Activated naive CD4-positive, alpha-beta T cell treated with anti-CD3 and anti-CD28 coated beads for 36 hours (primary cell): ENCODE measurements around the gene ABCD1. TPM values are rescaled to one million over a fixed set of nuclear protein-coding genes. Genes with fewer than 3 reads are reported as not detected.
"Not testable (repeated sequence)": the region's sequence is repeated elsewhere in the genome, so short reads cannot be mapped to it uniquely, and the experiment has no call there.

ENCODE experiments used
- CTCF ChIA-PET: fragments of 350-600 bp; sonication (Branson Sonifier 250); formaldehyde crosslinking; loops from one replicate; lab custom pipeline; 2021; ENCODE audit warnings: antibody characterized with exemption; lab: Charles Lee
- DNase-seq: peaks from one replicate; pipeline ENCODE4 v3.0.0-alpha.2; 2020
- H3K27ac Mint-ChIP-seq: one replicate; pipeline ENCODE4 v1.8.0; 2021; ENCODE audit warnings: mild to moderate bottlenecking, mixed read lengths
- H3K27me3 Mint-ChIP-seq: one replicate; pipeline ENCODE4 v1.8.0; 2021; ENCODE audit warnings: low read depth, mixed read lengths
- H3K36me3 Mint-ChIP-seq: one replicate; pipeline ENCODE4 v1.8.0; 2021; ENCODE audit warnings: low read depth, mixed read lengths
- H3K4me1 Mint-ChIP-seq: one replicate; pipeline ENCODE4 v1.8.0; 2021; ENCODE audit warnings: low read depth, mixed read lengths
- H3K4me3 Mint-ChIP-seq: one replicate; pipeline ENCODE4 v1.8.0; 2021; ENCODE audit warnings: mild to moderate bottlenecking, moderate library complexity, mixed read lengths
- H3K9me3 Mint-ChIP-seq: one replicate; pipeline ENCODE4 v1.8.0; 2021; ENCODE audit warnings: mixed read lengths
- intact Hi-C: fragments of 100-400 bp; cut with micrococcal nuclease; formaldehyde crosslinking; loops from one replicate; pipeline ENCODE4 v1.15.1; 2023
- total RNA-seq, 2 experiments: library from RNA; stranded (reverse); gene quantifications; one replicate each; pipeline ENCODE4 v1.2.3, GENCODE V29; 2021

The ABCD1 gene
- total RNA-seq, 2 experiments from 2014 or later = 2.5 to 3.4 TPM

DNA sequence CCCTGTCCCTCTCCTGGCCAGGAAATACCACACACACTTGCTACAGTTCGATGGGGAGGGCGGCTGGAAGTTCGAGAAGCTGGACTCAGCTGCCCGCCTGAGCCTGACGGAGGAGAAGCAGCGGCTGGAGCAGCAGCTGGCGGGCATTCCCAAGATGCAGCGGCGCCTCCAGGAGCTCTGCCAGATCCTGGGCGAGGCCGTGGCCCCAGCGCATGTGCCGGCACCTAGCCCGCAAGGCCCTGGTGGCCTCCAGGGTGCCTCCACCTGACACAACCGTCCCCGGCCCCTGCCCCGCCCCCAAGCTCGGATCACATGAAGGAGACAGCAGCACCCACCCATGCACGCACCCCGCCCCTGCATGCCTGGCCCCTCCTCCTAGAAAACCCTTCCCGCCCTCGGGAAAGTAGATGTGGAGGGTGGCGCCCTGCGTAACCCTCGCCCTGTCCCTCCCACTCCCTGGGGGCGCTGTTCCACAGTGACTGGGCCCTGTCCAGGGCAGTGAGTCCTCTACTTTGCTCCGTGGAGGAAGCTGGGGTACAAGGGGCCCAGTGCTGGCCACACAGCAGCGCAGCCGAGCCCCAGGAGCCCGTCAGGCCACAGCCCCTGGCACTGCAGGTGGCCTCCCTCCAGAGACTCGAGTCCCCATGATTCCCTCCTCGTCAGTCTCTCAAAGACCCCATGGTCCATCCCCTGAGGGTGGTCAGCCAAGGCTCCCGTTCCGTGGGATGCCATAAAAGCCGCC lies 19.0 kb downstream of the ABCD1 start:
- H3K9me3 Mint-ChIP-seq, H3K36me3 Mint-ChIP-seq, H3K27me3 Mint-ChIP-seq, CTCF ChIA-PET, intact Hi-C loops, DNase-seq, H3K4me3 Mint-ChIP-seq, H3K27ac Mint-ChIP-seq: not testable (repeated sequence)
- peaks cover 19% of the 10 kb centered on the region for H3K4me1 Mint-ChIP-seq

DNA sequence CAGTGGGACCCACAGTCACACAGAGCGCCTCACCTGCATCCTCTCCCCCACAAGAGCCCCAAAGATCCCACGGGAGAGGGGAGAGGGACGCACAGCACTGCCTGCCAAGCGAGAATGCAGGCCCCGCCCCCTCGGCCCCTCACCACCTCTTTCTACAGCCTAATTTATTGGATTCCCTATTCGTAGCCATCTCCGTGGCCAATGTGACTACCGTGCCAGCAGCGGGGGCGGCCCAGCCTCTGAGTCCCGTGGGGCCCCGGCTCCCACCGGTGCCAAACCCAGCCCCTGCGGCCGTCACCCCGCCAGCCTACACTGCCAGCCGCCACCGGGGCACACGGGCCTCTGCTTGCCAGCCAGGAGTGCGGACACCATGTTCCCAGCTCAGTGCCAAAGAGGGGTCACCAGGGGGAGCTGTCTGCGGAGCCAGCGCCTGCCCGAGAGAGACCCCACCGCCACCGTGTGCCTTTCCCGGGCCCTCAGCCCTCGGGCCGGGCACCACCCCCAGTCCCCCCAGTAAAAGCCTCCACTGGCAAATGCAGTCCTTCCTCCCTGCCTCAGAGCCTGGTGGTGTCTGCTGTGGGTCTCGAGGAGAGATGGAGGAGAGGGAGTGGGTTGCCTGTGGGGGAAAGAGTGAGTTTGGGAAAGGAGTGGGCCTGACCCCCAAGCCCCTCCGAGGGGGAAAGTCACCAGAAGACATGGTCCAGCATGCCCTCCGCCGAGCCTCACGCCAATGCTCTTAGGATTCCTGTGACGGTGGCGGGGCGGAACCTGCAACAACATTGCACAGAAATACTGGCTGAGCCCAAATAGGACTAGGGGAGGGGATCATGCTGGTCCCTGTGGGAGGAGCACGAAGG lies 19.8 kb downstream of the ABCD1 start:
- no peak overlapping the region for H3K27ac Mint-ChIP-seq
- no peak overlapping the region for H3K4me3 Mint-ChIP-seq
- H3K27me3 Mint-ChIP-seq = peaks cover 6% of the 10 kb centered on the region
- peaks cover 18% of the 10 kb centered on the region for H3K4me1 Mint-ChIP-seq
- intact Hi-C loops = no loop called here
- no peaks in the 10 kb centered on the region for H3K36me3 Mint-ChIP-seq
- no peak for DNase-seq
- H3K9me3 Mint-ChIP-seq = no peaks in the 10 kb centered on the region
- CTCF ChIA-PET = no interaction called here

DNA sequence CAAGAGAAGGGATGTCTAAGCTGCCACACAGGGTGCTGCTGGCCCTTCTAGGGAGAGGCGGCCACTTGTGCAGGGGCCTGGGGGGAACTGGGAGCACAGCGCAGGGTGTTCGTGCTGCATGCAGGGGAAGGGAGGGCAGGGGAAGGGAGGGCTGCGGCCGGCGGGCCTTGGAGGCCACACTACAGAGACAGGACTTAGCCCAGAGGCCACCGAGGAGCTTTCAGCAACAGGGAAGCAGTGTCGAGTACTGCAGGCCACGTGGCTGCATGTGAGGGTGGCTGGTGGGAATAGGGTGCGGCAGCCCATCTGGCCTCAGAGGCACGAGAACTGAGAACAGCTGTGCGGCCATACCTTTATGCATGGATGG lies 20.4 kb downstream of the ABCD1 start:
- H3K4me1 Mint-ChIP-seq = peaks cover 12% of the 10 kb centered on the region
- H3K27ac Mint-ChIP-seq, DNase-seq, H3K4me3 Mint-ChIP-seq, H3K27me3 Mint-ChIP-seq, CTCF ChIA-PET, intact Hi-C loops, H3K36me3 Mint-ChIP-seq, H3K9me3 Mint-ChIP-seq: not testable (repeated sequence)

DNA sequence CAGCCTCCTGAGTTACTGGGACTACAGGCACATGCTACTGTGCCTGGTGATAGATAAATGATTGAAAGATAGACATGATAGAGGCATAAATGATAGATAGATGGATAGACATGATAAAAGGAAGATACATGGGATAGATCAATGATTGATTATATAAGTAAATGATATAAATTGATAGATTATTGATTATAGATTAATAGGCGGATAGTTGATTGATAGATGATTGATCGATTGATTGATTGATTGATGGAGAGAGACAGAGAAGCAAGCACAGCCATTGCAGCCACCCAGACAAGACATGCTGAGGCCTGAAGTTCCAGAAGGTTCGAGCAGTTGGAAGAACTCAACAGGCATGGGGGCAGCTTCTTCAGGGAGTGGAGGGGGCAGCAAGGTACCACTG lies 21.7 kb downstream of the ABCD1 start:
- no peaks in the 10 kb centered on the region for H3K36me3 Mint-ChIP-seq
- no peak for DNase-seq
- peaks cover 4% of the 10 kb centered on the region for H3K4me1 Mint-ChIP-seq
- no peak overlapping the region for H3K4me3 Mint-ChIP-seq
- H3K27ac Mint-ChIP-seq = no peak overlapping the region
- no peaks in the 10 kb centered on the region for H3K9me3 Mint-ChIP-seq
- CTCF ChIA-PET = no interaction called here
- intact Hi-C loops = no loop called here
- H3K27me3 Mint-ChIP-seq = peaks cover 6% of the 10 kb centered on the region

DNA sequence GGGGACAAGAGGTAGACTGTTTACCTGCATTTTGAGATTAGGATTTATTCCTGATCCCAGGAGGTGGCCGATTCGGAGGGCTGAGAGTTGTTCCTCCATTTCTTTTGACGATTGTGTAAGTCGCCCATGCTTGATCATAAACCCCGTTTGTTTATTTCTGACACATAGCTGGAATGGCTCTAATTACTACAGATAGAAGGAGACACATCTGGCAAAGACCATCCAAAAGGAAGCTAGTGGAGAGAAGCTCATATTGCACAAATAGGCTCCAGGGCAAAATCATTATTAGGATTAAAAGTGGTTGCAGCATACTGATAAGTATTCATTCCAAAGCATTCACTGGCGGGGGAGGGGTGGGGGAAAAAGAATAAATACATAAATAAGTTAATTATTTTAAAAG lies 22.3 kb downstream of the ABCD1 start:
- CTCF ChIA-PET = not testable (repeated sequence)

DNA sequence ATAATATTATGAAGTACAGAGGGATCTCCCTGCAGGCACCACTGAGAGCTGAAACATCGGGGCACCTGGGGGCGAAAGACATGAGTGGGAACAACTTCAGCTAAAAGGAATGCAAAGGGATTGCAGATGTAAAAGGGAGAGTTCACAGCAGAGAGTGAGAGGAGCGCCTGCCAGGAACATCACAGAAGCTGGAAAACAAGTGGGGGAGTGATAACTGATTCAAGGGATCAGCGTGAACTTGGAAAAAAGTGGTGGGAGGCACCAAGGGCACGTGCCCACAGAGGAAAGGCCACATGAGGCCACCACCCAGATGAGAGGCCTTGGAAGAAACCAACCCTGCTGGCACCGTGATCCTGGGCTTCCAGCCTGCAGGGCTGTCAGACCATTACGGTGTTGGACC lies 24.4 kb downstream of the ABCD1 start:
- H3K4me1 Mint-ChIP-seq, DNase-seq, intact Hi-C loops, CTCF ChIA-PET, H3K27me3 Mint-ChIP-seq, H3K4me3 Mint-ChIP-seq, H3K36me3 Mint-ChIP-seq, H3K9me3 Mint-ChIP-seq, H3K27ac Mint-ChIP-seq: not testable (repeated sequence)

More for the DNA sequence above, 22.3 kb downstream of the ABCD1 start:
- H3K27me3 Mint-ChIP-seq, H3K36me3 Mint-ChIP-seq, H3K4me1 Mint-ChIP-seq, H3K9me3 Mint-ChIP-seq, intact Hi-C loops, H3K27ac Mint-ChIP-seq, H3K4me3 Mint-ChIP-seq, DNase-seq: not testable (repeated sequence)

DNA sequence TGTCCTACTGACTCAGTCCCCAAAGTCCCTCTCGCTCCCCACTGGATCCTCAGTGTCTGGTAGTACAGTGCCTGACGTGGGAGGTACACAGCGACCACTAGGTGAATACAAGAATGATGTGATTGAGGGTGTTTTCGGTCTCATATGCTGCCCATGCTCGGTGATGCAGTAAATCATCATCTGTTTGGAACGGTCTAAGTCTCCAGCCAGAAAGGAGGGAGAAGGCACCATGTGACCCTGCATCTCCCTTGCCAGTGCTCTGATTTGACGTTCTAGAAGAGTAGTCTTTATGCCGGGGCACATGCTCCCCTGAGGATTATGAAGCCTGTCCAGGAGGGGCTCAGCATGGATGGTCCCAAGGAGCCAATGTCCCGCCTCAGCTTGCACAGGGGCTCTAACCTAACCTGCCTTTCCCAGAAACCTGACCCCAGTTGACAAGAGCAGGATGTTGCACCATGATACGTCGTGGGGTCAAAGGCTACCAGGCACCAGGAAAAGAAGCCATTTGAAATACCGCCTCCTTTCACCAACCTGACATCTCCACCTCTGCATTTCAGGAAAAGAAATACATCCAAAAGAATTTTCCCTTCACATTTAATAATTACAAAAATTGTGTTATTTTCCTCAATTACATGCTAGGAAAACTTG lies 25.6 kb downstream of the ABCD1 start:
- CTCF ChIA-PET = no interaction called here
- intact Hi-C loops = no loop called here
- Mint-ChIP-seq H3K4me3 (no peak overlapping the region), H3K4me1 (no peaks in the 10 kb centered on the region), H3K27ac (no peak overlapping the region), H3K27me3 (no peaks in the 10 kb centered on the region), H3K9me3 (no peaks in the 10 kb centered on the region), H3K36me3 (no peaks in the 10 kb centered on the region)
- no peak for DNase-seq

DNA sequence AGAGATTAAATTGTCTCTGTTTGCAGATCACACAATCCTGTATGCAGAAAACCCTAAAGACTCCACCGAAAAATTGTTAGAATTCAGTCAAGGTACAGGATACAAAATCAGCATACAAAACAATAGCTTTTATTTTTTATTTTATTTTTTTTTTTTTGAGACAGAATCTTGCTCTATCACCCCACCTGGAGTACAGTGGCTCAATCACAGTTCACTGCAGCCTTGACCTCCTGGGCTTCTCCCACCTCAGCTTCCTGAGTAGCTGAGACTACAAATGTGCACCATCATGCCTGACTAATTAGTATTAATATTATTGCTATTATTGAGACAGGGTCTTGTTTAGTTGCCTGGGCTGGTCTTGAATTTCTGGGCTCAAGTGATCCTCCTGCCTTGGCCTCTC lies 30.5 kb downstream of the ABCD1 start:
- CTCF ChIA-PET = interaction anchor here (0.6 kb wide), 1 partner anchor 8 kb away, joined by 3 read pairs; no protein-coding TSS in a partner anchor
- DNase-seq = no peak
- no peak overlapping the region for H3K27ac Mint-ChIP-seq
- H3K36me3 Mint-ChIP-seq = no peaks in the 10 kb centered on the region
- H3K27me3 Mint-ChIP-seq = no peaks in the 10 kb centered on the region
- H3K4me3 Mint-ChIP-seq = no peak overlapping the region
- no peaks in the 10 kb centered on the region for H3K9me3 Mint-ChIP-seq
- H3K4me1 Mint-ChIP-seq = no peaks in the 10 kb centered on the region
- intact Hi-C loops = loop anchor here (2.0 kb wide), 1 partner anchor 68 kb away; the partner anchor contains the start of gene SLC6A8

DNA sequence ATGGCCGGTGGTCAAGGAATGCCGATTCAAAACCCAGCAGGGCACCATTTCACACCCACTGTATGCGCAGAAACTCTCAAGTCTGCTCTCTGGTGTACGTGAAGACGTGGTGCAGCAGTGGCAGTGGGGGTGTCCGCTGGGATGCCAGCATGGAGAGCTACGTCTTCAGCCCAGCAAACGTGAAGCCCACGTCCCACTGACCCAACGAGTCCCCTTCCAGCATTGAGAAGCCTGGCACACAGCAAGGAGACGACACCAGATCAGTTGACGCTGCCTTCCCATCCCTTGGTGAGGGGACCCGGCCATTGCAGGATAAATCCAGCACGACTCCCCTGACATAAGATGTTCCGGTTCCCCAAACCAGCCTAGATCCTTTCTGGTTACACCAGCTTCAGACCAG lies 37.2 kb downstream of the ABCD1 start:
- no peaks in the 10 kb centered on the region for H3K36me3 Mint-ChIP-seq
- no peak overlapping the region for H3K4me3 Mint-ChIP-seq
- H3K4me1 Mint-ChIP-seq = peaks cover 5% of the 10 kb centered on the region
- no peak for DNase-seq
- intact Hi-C loops = no loop called here
- H3K27me3 Mint-ChIP-seq = no peaks in the 10 kb centered on the region
- no peak overlapping the region for H3K27ac Mint-ChIP-seq
- no peaks in the 10 kb centered on the region for H3K9me3 Mint-ChIP-seq
- CTCF ChIA-PET = interaction anchor here (4.9 kb wide), 1 partner anchor 186 kb away, joined by 36 read pairs; no protein-coding TSS in a partner anchor

DNA sequence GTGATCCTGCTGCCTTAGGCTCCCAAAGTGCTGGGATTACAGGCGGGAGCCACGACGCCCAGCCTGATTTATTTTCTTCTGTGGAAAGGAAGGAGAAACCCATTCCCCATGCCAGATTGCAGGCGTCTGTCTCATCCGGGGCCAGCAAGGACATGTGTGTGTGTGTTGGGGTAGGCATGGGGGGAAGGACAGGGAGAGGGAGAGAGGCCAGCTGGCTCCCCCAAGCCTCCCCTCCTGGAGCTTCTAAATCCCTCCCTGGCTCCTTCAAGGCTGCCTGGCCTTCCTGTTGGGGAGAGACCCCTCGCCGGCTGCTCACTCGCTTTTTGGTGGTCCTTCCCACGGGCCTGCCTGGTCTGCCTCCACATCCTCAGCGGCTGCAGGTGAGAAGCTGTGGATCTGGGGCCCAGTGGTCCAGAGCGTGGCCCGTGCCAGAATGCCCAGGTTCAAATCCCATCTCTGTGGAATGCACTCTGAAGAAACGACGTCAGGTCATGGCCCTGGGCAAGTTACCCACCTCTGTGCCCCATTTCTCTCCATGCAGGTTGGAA lies 38.0 kb downstream of the ABCD1 start:
- Mint-ChIP-seq H3K36me3 (no peaks in the 10 kb centered on the region), H3K27ac (no peak overlapping the region), H3K4me1 (peaks cover 6% of the 10 kb centered on the region), H3K4me3 (no peak overlapping the region), H3K9me3 (no peaks in the 10 kb centered on the region), H3K27me3 (no peaks in the 10 kb centered on the region)
- DNase-seq = no peak
- intact Hi-C loops = no loop called here
- CTCF ChIA-PET = interaction anchor here (0.7 to 4.9 kb wide), 6 partner anchors 162 to 731 kb away, joined by 3 to 36 read pairs (median 4); no protein-coding TSS in a partner anchor

DNA sequence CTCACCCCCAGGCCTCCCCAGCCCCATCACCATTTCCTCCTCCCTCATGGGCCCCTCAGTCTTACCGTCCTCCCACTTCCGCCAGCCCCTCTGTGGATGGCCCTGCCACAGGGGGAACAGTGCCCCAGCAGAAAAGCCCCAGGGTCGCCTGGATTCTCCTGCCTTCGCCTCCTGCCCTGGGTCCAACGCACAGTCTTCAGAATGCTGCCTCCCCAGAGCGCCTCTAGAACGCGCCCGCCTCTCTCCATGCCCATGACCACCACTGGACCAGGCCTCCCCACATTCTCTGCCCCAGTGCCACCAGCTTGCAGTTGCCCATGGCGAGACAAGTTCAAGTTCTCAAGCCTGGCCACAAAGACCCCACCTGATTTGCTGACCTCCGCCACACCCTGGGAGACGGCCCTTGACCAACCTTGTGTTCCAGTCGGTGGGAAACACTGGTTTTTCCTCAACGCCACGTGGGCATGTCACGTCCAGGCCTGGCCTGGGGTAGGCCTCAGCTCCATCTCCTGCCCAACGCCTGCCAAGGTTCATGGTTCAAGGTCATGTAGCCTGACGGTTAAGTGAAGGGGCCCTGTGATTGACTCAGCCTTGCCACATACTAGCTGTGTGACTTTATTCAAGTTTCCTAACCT lies 38.8 kb downstream of the ABCD1 start:
- no peak overlapping the region for H3K4me3 Mint-ChIP-seq
- H3K9me3 Mint-ChIP-seq = no peaks in the 10 kb centered on the region
- no peak for DNase-seq
- no peaks in the 10 kb centered on the region for H3K36me3 Mint-ChIP-seq
- no peak overlapping the region for H3K27ac Mint-ChIP-seq
- peaks cover 6% of the 10 kb centered on the region for H3K4me1 Mint-ChIP-seq
- intact Hi-C loops = no loop called here
- H3K27me3 Mint-ChIP-seq = no peaks in the 10 kb centered on the region
- CTCF ChIA-PET = interaction anchor here (0.6 to 4.9 kb wide), 11 partner anchors 8 to 732 kb away, joined by 3 to 36 read pairs (median 4); no protein-coding TSS in a partner anchor
